GM23248 (cell line): Measurements from ENCODE around the gene TTC32.

Experiments used
- EZH2 ChIP-seq: fragments of 200-600 bp; sonication (generic); IDR thresholded peaks from 2 replicates; pipeline ENCODE4 v1.6.1; 2018; ENCODE audit warnings: antibody characterized with exemption, mild to moderate bottlenecking; ENCODE audit not compliant: insufficient read depth, poor library complexity, severe bottlenecking
- EZH2phosphoT487 ChIP-seq: fragments of 200-600 bp; sonication (generic); IDR thresholded peaks from 2 replicates; pipeline ENCODE4 v1.6.1; 2018; ENCODE audit warnings: antibody characterized with exemption, moderate library complexity, mild to moderate bottlenecking, low read depth; ENCODE audit not compliant: insufficient read depth

DNA sequence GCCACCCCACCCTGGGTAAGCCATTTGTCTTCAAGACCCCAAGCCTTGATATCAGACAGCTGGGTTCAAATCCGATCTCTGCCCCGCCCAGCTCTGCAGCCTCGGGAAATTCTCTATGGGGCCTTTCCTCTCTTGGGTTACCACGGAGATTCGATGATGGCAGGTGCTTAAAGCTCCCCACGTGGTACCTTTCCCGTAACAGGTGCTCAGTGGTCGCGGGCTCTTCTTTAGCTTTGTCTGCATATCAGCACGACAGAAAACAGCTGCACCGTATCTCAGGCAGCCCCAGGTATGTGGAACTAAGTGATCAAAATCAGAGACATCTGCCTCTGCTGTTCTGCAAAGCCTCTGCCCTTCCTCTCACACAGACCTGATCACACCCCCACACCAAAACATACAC is 37.4 kb downstream of the TTC32 start:
- TF ChIP-seq EZH2phosphoT487 (no peak), EZH2 (no peak)
